ENCODE data around the gene POP5.

The POP5 gene

GRCh38 chr12:120588948-120589930 lies 8.0 kb upstream of the POP5 start:
- CTCF ChIA-PET = interaction anchor here (1.2 to 1.5 kb wide), 5 partner anchors 9 to 525 kb away, joined by 3 to 4 read pairs (median 3); no protein-coding TSS in a partner anchor
- DNase-seq (ENCODE audit: extremely low spot score) = no peak
- POLR2A ChIA-PET = no interaction called here
- TF ChIP-seq, protein P1, sequence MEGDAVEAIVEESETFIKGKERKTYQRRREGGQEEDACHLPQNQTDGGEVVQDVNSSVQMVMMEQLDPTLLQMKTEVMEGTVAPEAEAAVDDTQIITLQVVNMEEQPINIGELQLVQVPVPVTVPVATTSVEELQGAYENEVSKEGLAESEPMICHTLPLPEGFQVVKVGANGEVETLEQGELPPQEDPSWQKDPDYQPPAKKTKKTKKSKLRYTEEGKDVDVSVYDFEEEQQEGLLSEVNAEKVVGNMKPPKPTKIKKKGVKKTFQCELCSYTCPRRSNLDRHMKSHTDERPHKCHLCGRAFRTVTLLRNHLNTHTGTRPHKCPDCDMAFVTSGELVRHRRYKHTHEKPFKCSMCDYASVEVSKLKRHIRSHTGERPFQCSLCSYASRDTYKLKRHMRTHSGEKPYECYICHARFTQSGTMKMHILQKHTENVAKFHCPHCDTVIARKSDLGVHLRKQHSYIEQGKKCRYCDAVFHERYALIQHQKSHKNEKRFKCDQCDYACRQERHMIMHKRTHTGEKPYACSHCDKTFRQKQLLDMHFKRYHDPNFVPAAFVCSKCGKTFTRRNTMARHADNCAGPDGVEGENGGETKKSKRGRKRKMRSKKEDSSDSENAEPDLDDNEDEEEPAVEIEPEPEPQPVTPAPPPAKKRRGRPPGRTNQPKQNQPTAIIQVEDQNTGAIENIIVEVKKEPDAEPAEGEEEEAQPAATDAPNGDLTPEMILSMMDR (IDR thresholded peaks at IDR 0.05; ENCODE audit: control extremely low read depth, extremely low read depth, low read depth, missing control alignments) = no peak

GRCh38 chr12:120588371-120588770 lies 7.2 kb upstream of the POP5 start:
- ChIA-PET POLR2A (no interaction called here), CTCF (interaction anchor here (1.2 to 1.5 kb wide), 5 partner anchors 8 to 526 kb away, joined by 3 to 4 read pairs (median 3); no protein-coding TSS in a partner anchor)
- DNase-seq (ENCODE audit: extremely low spot score) = no peak
- TF ChIP-seq, protein P1 (IDR thresholded peaks at IDR 0.05; ENCODE audit: control extremely low read depth, extremely low read depth, low read depth, missing control alignments) = no peak

GRCh38 chr12:120586860-120587259 lies 5.7 kb upstream of the POP5 start:
- POLR2A ChIA-PET = interaction anchor here (0.7 kb wide), 1 partner anchor 338 kb away, joined by 6 read pairs; no protein-coding TSS in a partner anchor
- TF ChIP-seq, protein P1 (IDR thresholded peaks at IDR 0.05; ENCODE audit: control extremely low read depth, extremely low read depth, low read depth, missing control alignments) = no peak
- no peak for DNase-seq (ENCODE audit: extremely low spot score)
- CTCF ChIA-PET = interaction anchor here (0.7 to 1.1 kb wide), 2 partner anchors 13 to 234 kb away, joined by 3 to 4 read pairs; no protein-coding TSS in a partner anchor

DNA sequence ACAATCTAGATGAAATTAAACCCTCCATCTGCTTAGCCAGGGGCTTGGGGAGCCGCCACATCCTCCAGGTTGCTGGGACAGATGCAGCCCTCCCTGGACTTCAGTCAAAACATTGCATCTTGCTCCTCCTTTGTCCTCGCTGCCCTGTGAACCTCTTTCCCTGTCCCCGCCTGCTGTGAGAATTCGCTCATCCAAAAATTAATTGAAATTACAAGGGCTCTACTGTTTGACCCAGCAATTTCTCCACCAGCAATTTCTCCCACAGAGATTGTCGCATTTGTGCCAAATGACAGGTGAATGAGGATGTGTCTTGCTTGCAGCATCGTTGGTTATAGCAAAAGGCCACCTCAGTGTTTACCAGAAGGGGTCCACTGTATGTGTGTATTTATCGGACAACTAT lies 5.0 kb upstream of the POP5 start:
- ChIA-PET POLR2A (no interaction called here), CTCF (no interaction called here)
- TF ChIP-seq, protein P1 (IDR thresholded peaks at IDR 0.05; ENCODE audit: control extremely low read depth, extremely low read depth, low read depth, missing control alignments) = no peak
- no peak for DNase-seq (ENCODE audit: extremely low spot score)

DNA sequence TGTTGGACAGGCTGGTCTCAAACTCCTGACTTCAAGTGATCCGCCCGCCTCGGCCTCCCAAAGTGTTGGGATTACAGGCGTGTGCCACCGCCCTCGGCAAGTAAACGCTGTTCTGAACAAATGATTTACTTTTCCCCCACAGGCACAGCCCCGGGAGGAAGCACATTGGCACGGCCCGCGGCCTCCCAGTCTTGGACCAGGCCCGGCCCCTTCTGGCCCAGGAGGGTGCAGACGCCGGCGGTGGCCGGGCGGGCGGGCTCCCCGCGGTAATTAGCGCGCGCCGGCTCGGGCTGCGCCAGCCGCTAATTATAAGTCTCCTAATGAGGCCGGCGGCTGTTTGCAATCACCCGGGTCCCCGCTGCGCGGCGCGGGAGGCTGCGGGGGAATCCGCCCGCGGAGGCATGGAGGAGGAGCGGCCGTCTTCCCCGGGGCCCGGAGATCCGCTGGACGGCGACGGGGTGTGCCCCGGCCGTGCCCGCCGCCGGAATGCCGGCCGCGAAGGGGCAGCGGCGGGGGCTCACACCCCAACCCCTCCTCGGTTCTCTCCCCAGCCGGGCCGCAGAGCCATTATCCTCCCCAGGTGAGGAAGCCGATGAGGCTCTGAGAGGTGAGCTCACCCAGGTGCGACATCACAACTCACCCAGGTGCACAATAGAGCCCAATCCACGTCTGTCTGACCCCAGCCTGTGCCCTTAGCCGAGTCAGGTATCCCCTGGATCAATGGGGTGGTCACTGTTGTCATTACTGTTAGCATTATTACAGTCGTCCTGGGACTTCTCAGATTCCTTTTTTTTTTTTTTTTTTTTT lies 3.3 kb upstream of the POP5 start:
- POLR2A ChIA-PET = no interaction called here
- CTCF ChIA-PET = interaction anchor here (0.9 to 5.9 kb wide), 10 partner anchors 14 to 512 kb away, joined by 3 to 48 read pairs (median 8); no protein-coding TSS in a partner anchor
- DNase-seq (ENCODE audit: extremely low spot score) = peak; percentile 64
- TF ChIP-seq, protein P1 (IDR thresholded peaks at IDR 0.05; ENCODE audit: control extremely low read depth, extremely low read depth, low read depth, missing control alignments) = peak; percentile 32

All from GM10248 (cell line).